Measurements from ENCODE around the gene INSRR.
A peak's percentile ranks its signal among the peaks of the same experiment; 100 is the strongest.

The INSRR gene

DNA sequence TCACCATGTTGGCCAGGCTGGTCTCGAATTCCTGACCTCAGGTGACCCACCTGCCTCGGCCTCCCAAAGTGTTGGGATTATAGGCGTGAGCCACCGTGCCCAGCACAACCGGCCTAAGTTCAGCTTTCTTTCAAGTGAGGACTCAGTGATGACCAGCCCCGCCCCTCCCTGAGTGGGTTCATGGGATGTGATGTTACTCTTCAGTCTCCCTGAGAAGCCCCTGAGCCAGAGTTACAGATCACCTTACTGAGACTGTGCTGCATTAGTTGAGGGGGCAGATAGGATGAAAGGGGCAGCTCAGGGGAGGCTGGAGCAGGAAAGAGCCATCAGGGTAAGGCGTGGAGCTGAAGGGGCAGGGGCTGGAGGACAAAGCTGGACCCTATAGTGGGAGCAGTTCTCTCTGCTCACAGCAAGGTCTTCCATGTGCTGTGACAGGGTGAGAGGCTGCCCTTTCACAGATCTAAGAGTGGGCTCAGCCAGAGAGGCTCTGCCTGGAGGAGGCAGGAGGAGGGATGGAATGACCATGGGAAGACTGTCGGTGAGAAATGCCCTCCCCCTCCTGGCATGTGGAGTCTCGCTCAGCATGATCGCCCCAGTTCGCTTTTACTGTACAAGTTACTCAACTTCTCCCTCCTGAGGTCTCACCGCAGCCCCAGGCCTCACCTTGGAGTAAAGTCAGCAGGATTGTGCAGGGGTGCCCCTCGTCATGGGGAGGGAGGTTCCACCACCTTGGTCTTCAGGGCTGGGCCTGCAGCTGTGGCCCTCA lies 55.6 kb downstream of the INSRR start:
- DNase-seq, result no peak

DNA sequence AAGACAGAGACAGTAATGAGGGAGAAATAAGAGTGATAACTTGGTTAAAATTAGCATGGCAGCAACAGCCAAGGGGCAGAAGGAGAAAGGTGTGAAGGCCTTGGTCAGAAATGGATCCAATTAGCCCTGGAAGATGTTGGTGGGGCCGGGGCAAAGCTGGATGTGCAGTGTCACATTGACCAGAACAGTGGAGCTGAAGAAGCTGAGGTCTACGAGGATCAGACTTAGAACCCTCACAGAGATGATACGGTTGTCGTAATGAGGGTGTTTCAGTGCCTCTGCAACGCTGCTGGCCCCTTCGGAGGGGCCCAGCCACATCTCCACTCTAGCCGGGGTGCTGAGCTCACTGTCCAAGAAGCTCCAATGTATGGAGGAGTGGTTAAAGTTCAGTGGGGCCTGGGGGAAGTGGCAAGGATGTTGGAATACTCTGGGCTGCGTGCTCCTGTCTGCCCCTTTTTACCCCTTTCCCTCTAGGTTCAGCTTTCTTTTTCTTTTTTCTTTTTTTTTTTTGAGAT lies 56.4 kb downstream of the INSRR start:
- DNase-seq, result no peak

DNA sequence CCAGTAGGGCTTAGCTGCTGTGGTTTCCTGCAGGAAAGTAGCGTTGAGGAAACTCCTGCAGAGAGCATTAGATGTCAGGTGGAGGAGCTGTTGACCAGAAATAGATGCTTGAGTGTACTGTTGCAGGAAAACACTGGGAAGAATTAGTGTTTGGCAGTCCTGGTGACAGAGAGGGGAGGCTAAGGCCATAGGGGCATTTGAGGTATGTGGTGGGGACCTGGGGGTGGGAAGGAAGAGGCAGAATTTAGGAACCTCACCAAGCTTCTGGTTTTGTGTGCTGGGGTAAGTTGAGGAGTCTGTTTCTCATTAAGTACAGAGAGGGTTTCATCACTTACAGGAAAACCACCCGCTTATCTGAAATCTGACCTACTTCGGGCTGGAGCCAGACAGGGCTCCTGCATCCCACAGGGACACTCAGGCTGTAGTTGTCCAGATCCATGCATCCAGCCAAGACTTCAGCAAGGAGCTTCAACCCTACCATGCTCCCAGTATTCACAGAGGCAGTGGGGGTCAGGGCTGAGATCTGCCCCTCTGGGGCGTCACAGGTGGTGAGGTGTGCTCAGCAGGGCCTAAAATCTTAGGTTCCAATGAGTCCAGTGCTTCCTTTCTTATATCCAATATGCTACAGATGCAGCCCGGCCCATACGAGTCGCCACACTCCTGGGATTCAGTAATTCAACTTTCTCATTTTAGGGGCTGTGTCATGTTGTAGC lies 57.4 kb downstream of the INSRR start:
- no peak for DNase-seq

DNA sequence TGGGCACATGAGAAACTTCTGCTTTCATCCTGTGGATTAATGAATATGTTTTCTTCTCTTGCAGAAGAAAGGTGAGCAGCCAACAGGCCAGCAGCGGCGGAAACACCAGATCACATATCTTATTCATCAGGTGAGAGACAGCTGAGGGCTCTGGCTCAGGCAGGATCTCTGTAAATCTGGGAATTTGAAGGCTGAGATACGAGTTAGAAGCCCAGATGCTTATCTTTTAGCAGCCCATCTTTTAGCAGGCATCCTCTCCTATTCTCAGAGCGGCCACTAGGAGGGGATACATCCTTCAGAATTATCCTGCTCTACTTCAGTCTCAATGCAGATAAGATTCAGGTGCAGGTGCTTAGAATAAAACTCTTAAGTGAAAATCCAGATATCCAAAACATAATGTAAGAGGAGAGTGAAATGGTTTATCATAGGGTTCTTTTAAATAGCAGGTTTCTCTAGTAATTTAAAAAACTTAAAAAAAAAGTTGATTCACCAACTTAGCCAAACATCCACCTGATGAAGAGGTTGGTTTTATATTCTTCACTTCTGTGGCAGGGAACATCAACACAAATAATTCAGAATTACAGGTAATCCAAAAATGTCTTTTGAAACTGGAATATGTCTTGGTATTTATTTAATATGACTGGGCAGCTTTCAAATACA lies 61.6 kb downstream of the INSRR start:
- peak in 1 of 2 experiments; percentile 36 for DNase-seq

DNA sequence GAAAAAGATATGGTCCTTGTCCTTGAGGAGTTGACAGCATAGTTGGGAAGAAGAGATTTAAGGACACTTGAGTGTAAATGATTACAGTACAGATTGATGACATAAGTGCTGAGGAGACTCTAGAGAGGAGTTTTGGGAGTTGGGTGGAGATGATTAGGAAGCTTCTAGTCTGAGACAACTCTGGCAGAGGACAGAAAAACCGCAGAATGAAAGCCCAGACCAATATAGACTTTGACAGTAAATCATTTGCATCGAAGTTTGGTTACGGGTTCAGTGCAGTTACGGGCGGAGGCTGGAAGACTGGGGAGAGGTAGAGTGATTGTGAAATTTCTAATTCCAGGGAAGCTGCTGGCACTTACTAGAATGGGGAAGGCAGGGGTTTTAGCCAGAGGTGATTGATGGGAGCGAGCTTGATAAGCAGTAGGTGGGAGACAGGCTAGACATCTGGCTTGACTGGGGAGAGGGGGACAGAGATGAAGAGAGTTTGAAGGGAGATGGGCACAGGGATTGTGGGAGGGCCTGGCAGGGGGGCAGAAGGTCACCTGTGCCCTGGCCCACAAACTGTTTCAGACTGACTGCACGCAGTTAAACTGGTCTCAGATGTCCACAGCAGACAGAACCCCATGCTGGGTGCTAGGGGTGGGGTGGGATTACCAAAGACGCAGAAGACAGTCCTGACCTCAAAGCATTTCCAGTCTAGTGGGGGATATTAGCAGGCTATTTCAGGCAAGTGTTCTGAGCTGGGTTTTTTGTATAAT lies 62.4 kb downstream of the INSRR start:
- DNase-seq, result no peak

DNA sequence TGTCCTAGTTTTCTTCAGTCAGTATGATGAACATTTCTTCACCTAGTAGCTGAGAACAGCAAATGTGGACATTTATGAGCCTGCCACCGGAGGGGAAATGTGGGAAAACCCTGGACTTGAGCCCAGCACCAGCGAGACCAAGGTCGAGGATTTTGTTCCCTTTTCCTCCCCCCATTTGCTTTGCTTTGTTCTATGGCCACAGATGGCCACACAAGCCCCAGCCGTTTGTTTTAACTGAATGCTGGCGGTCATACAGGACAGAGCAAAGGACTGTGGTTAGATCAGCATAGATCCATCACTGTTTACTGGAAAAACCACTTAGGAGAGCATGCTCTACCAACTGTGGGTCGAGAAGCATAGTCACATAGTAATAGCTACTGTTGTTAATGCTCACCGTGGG lies 63.1 kb downstream of the INSRR start:
- DNase-seq, result no peak

DNA sequence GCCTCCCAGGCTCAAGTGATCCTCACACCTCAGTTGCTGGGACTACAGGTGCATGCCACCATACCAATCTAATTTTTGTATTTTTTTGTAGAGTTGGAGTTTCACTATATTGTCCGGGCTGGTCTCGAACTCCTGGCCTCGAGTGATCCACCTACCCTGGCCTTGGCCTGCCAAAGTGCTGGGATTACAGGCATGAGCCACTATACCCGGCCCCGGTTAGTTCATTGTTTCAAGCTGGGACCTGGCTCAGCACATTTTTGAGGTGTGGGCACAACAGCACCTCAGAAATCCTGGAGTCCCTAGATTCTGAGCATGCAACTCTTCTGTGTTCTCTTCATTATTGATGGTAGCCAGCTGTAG lies 63.6 kb downstream of the INSRR start:
- no peak for DNase-seq

DNA sequence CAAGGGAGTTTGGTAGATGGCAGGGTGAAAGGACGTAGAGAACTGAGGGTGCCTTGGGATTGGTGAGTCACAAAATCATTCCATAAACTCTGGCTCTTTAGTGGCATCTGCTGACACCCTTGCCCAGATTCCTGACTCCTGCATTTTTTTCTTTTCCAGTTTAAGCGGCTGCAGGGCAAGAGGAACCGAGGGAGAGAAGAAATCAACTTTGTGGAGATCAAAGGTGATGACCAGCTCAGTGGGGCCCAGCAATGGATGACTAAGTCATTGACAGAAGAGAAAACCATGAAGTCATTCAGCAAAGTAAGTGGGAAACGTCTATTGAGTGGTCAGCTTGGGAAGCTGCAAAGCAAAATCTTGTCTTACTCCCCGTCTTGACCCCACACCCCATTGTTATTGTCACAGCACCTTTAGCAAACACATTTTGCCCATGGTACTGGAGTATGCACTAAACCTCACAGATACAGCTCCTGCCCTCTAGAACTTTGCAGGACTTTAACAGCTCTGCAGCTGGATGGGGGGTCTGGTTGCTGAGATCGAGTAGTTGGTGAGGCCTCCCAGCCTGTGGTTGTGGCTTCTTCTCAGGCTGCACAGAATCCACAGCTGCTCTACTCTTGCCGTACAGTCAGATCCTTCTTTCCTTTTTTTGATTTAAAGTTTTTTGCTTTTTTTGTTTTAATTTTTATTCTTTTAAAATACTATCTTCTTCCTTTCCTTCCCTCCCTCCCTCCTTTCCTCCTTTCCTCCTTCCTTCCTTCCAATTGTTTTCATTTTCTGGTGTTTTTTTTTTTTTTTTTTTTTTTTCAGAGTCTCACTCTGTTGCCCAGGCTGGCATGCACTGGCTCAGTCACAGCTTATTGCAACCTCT lies 64.2 kb downstream of the INSRR start:
- no peak for DNase-seq
